Astrocyte (in vitro differentiated cells and primary cell): ENCODE data around the gene SLC30A4. TPM values are rescaled to one million over a fixed set of nuclear protein-coding genes. Genes with fewer than 3 reads are reported as not detected.

Experiments
- DNase-seq: peaks from one replicate; pipeline ENCODE4 v3.0.0-alpha.2; 2010; ENCODE audit warnings: low read depth
- FAIRE-seq: peaks from 2 replicates; lab custom pipeline; 2011; peaks lifted over from hg19 to GRCh38; lab: Jason Lieb, UNC
- H2AFZ ChIP-seq: 2 replicates; pipeline ENCODE4 v1.6.0; 2012; ENCODE audit warnings: low read depth, low read length, inconsistent platforms
- H3K27ac ChIP-seq: 2 replicates; pipeline ENCODE4 v1.5.1; 2011; ENCODE audit warnings: low read depth, low read length, inconsistent platforms
- H3K27me3 ChIP-seq: 2 replicates; pipeline ENCODE4 v1.6.0; 2011; ENCODE audit warnings: low read length, inconsistent platforms; ENCODE audit not compliant: insufficient read depth
- H3K36me3 ChIP-seq: 2 replicates; pipeline ENCODE4 v1.5.1; 2011; ENCODE audit warnings: low read length, inconsistent platforms; ENCODE audit not compliant: insufficient read depth
- H3K4me1 ChIP-seq: 2 replicates; pipeline ENCODE4 v1.5.1; 2011; ENCODE audit warnings: low read length, inconsistent platforms; ENCODE audit not compliant: insufficient read depth
- H3K4me2 ChIP-seq: 2 replicates; pipeline ENCODE4 v1.6.0; 2012; ENCODE audit warnings: low read length, inconsistent platforms
- H3K4me3 ChIP-seq: 2 replicates; pipeline ENCODE4 v1.5.1; 2011; ENCODE audit warnings: low read depth, mild to moderate bottlenecking, low read length, inconsistent platforms; ENCODE audit not compliant: insufficient read depth
- H3K79me2 ChIP-seq: 2 replicates; pipeline ENCODE4 v1.6.0; 2012; ENCODE audit warnings: mild to moderate bottlenecking, low read length, inconsistent platforms; ENCODE audit not compliant: insufficient read depth
- H3K9ac ChIP-seq: 2 replicates; pipeline ENCODE4 v1.6.0; 2012; ENCODE audit warnings: mild to moderate bottlenecking, low read length, inconsistent platforms
- H3K9me3 ChIP-seq: 2 replicates; pipeline ENCODE4 v1.5.1; 2012; ENCODE audit warnings: low read depth, mild to moderate bottlenecking, low read length, inconsistent platforms; ENCODE audit not compliant: insufficient read depth
- H4K20me1 ChIP-seq: 2 replicates; pipeline ENCODE4 v1.6.0; 2012; ENCODE audit warnings: low read length, inconsistent platforms; ENCODE audit not compliant: insufficient read depth
- H3K27ac Mint-ChIP-seq: one replicate; pipeline ENCODE4 v1.8.0; 2021; ENCODE audit warnings: mild to moderate bottlenecking, mixed read lengths; ENCODE audit not compliant: unreplicated experiment
- H3K27me3 Mint-ChIP-seq: one replicate; pipeline ENCODE4 v1.8.0; 2021; ENCODE audit warnings: low read depth, mixed read lengths; ENCODE audit not compliant: unreplicated experiment
- H3K36me3 Mint-ChIP-seq: one replicate; pipeline ENCODE4 v1.8.0; 2021; ENCODE audit warnings: low read depth, mixed read lengths; ENCODE audit not compliant: unreplicated experiment
- H3K4me1 Mint-ChIP-seq: one replicate; pipeline ENCODE4 v1.8.0; 2021; ENCODE audit warnings: low read depth, mixed read lengths; ENCODE audit not compliant: unreplicated experiment
- H3K4me3 Mint-ChIP-seq: one replicate; pipeline ENCODE4 v1.8.0; 2021; ENCODE audit warnings: mild to moderate bottlenecking, moderate library complexity, mixed read lengths; ENCODE audit not compliant: unreplicated experiment
- H3K9me3 Mint-ChIP-seq: one replicate; pipeline ENCODE4 v1.8.0; 2021; ENCODE audit warnings: mild to moderate bottlenecking, mixed read lengths; ENCODE audit not compliant: unreplicated experiment
- EZH2 ChIP-seq: IDR thresholded peaks from 2 replicates; pipeline ENCODE4 v1.6.1; 2012; ENCODE audit warnings: mild to moderate bottlenecking, low read length, inconsistent platforms; ENCODE audit not compliant: insufficient read depth
- total RNA-seq: library from RNA; stranded (reverse); gene quantifications from 2 replicates; pipeline ENCODE4 v1.2.1, GENCODE V29; 2021
- TF ChIP-seq, protein P1 (sequence below): IDR thresholded peaks from 2 replicates; pipeline ENCODE4 v1.5.1; 2011; ENCODE audit warnings: low read depth, mild to moderate bottlenecking, inconsistent platforms, low read length, moderate library complexity; ENCODE audit not compliant: insufficient read depth

SLC30A4 gene
- total RNA-seq, 1 donor from 2014 or later: 8.0 TPM

- H3K4me3 Mint-ChIP-seq: peak overlapping the region; percentile 82
- no peak for FAIRE-seq
- H3K27me3 Mint-ChIP-seq: peaks cover 2% of the 10 kb centered on the region
- H3K4me1 Mint-ChIP-seq: peaks cover 29% of the 10 kb centered on the region
- TF ChIP-seq, protein P1, sequence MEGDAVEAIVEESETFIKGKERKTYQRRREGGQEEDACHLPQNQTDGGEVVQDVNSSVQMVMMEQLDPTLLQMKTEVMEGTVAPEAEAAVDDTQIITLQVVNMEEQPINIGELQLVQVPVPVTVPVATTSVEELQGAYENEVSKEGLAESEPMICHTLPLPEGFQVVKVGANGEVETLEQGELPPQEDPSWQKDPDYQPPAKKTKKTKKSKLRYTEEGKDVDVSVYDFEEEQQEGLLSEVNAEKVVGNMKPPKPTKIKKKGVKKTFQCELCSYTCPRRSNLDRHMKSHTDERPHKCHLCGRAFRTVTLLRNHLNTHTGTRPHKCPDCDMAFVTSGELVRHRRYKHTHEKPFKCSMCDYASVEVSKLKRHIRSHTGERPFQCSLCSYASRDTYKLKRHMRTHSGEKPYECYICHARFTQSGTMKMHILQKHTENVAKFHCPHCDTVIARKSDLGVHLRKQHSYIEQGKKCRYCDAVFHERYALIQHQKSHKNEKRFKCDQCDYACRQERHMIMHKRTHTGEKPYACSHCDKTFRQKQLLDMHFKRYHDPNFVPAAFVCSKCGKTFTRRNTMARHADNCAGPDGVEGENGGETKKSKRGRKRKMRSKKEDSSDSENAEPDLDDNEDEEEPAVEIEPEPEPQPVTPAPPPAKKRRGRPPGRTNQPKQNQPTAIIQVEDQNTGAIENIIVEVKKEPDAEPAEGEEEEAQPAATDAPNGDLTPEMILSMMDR: peak; percentile 64
- TF ChIP-seq EZH2: no peak
- H3K9me3 Mint-ChIP-seq: peaks cover 7% of the 10 kb centered on the region
- peak overlapping the region; percentile 93 for H3K4me2 ChIP-seq
- peaks cover 37% of the 10 kb centered on the region for H3K4me1 ChIP-seq
- H3K79me2 ChIP-seq: no peaks in the 10 kb centered on the region
- H3K9me3 ChIP-seq: no peaks in the 10 kb centered on the region
- peak overlapping the region; percentile 100 for H3K27ac Mint-ChIP-seq
- peak overlapping the region; percentile 62 for H3K4me3 ChIP-seq
- DNase-seq: peak; percentile 41
- peak overlapping the region; percentile 38 for H2AFZ ChIP-seq
- no peaks in the 10 kb centered on the region for H3K36me3 ChIP-seq
- H3K9ac ChIP-seq: peak overlapping the region; percentile 75
- no peaks in the 10 kb centered on the region for H3K27me3 ChIP-seq
- H4K20me1 ChIP-seq: no peaks in the 10 kb centered on the region
- H3K36me3 Mint-ChIP-seq: peaks cover 3% of the 10 kb centered on the region
- peak overlapping the region; percentile 93 for H3K27ac ChIP-seq
These were observed 64.7 kb downstream of the SLC30A4 start for GRCh38 chr15:45457641-45458539.

DNA sequence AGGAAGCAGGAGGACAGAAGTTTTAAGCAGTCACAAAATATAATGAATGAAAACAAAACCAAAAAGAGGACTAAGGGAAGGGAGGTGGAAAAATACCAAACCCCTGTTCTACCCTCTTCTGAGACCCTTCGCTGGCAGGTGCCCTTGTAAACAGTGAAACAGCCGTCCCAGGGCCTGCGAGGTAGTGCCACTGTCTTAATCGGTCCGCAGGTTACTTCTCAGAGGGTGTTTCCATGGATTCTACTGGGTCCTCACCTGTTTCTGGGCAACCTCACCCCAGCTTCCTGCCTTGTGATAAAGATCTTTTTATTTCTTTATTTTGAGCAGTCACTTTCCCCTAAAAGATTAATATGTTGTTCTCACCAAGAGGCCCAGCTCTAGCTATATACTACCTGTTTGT, 65.3 kb downstream of the SLC30A4 start:
- no peaks in the 10 kb centered on the region for H3K36me3 ChIP-seq
- H3K9me3 ChIP-seq: no peaks in the 10 kb centered on the region
- Mint-ChIP-seq H3K36me3 (peaks cover 3% of the 10 kb centered on the region), H3K27me3 (peaks cover 2% of the 10 kb centered on the region), H3K27ac (peak overlapping the region; percentile 100), H3K9me3 (peaks cover 10% of the 10 kb centered on the region), H3K4me3 (peak overlapping the region; percentile 82), H3K4me1 (peaks cover 29% of the 10 kb centered on the region)
- H3K4me1 ChIP-seq: peaks cover 37% of the 10 kb centered on the region
- peak overlapping the region; percentile 93 for H3K4me2 ChIP-seq
- no peaks in the 10 kb centered on the region for H3K79me2 ChIP-seq
- no peaks in the 10 kb centered on the region for H3K27me3 ChIP-seq
- H4K20me1 ChIP-seq: no peaks in the 10 kb centered on the region
- H3K27ac ChIP-seq: peak overlapping the region; percentile 93
- H3K4me3 ChIP-seq: no peak overlapping the region
- DNase-seq (no peak), FAIRE-seq (no peak)
- peak overlapping the region; percentile 1 for H2AFZ ChIP-seq
- TF ChIP-seq, protein P1: no peak
- TF ChIP-seq EZH2: no peak
- H3K9ac ChIP-seq: peak overlapping the region; percentile 75
